Measurements from ENCODE around the gene SHKBP1.
"Not testable (repeated sequence)": the region's sequence is repeated elsewhere in the genome, so short reads cannot be mapped to it uniquely, and the experiment has no call there.

SHKBP1 gene

GRCh38 chr19:40616178-40616577 is 39.5 kb downstream of the SHKBP1 start:
- no peak for DNase-seq

GRCh38 chr19:40616941-40617340 is 40.3 kb downstream of the SHKBP1 start:
- DNase-seq, result no peak

- DNase-seq, result no peak
Measured at GRCh38 chr19:40617961-40618360, 41.3 kb downstream of the SHKBP1 start.

- no peak for DNase-seq
Measured at GRCh38 chr19:40619333-40620160, 42.9 kb downstream of the SHKBP1 start.

GRCh38 chr19:40620161-40620485 is 43.5 kb downstream of the SHKBP1 start:
- DNase-seq, result no peak

GRCh38 chr19:40621283-40621682 is 44.6 kb downstream of the SHKBP1 start:
- DNase-seq, result no peak

- DNase-seq, result no peak
Measured at GRCh38 chr19:40621966-40622772, 45.5 kb downstream of the SHKBP1 start.

- DNase-seq, result no peak
Measured at GRCh38 chr19:40622773-40623075, 46.1 kb downstream of the SHKBP1 start.

- no peak for DNase-seq
Measured at GRCh38 chr19:40623403-40624251, 47.0 kb downstream of the SHKBP1 start.

- DNase-seq, result not testable (repeated sequence)
Measured at GRCh38 chr19:40624369-40625153, 47.9 kb downstream of the SHKBP1 start.

- no peak for DNase-seq
Measured at GRCh38 chr19:40625406-40626120, 48.9 kb downstream of the SHKBP1 start.

- no peak for DNase-seq
Measured at GRCh38 chr19:40626918-40627317, 50.2 kb downstream of the SHKBP1 start.

- DNase-seq, result no peak
Measured at GRCh38 chr19:40627486-40628279, 51.0 kb downstream of the SHKBP1 start.

GRCh38 chr19:40629346-40629745 is 52.7 kb downstream of the SHKBP1 start:
- DNase-seq, result no peak

GRCh38 chr19:40630571-40631160 is 54.0 kb downstream of the SHKBP1 start:
- no peak for DNase-seq

- no peak for DNase-seq
Measured at GRCh38 chr19:40632311-40633036, 55.8 kb downstream of the SHKBP1 start.

GRCh38 chr19:40633207-40633606 is 56.5 kb downstream of the SHKBP1 start:
- no peak for DNase-seq

GRCh38 chr19:40638327-40638726 is 61.7 kb downstream of the SHKBP1 start:
- no peak for DNase-seq

- DNase-seq, result no peak
Measured at GRCh38 chr19:40639638-40639982, 62.9 kb downstream of the SHKBP1 start.

GRCh38 chr19:40640744-40641143 is 64.1 kb downstream of the SHKBP1 start:
- no peak for DNase-seq
